GM12874 (cell line): ENCODE data around the gene MEIS2.

Experiments
- TF ChIP-seq, protein P1 (sequence below): IDR thresholded peaks from 2 replicates; pipeline ENCODE4 v1.5.1; 2011; ENCODE audit warnings: low read depth, mild to moderate bottlenecking, control low read depth, low read length, moderate library complexity; ENCODE audit not compliant: insufficient read depth

The MEIS2 gene

DNA sequence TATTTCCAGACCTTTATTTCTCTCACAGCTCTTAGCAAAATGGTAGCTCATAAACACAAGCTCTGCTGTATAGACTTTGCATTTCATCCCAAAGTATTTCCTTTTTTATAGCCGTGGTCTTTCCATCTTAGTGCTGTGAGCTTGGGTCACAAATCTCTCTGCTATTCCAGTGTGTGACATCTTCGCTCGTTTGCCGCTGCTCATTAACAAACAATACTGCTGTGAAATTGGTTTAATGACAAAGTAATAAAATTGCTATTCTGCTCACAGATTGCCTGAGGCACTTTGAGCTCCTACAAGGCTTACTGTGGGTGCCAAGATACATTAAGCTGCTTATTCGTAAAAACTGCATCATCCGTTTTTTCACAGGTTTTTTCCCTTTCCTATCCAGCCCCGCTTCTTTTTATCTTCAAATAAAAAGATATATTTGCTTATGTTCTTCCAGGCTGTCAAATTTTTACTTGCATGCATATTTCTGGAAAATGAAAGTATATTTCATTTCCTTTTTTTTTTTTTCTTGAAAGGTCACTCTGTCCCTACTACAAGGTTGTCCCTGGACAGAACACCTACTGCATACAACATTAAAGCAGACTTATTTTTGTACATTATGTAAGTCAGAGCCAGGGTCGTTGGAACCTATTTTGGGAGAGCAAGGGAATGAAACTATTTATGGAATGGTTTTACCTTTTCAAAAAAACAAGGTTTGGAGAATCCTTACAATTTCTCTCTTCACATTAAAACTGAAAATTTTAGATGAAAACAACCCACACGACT, 174.5 kb downstream of the MEIS2 start:
- TF ChIP-seq, protein P1, sequence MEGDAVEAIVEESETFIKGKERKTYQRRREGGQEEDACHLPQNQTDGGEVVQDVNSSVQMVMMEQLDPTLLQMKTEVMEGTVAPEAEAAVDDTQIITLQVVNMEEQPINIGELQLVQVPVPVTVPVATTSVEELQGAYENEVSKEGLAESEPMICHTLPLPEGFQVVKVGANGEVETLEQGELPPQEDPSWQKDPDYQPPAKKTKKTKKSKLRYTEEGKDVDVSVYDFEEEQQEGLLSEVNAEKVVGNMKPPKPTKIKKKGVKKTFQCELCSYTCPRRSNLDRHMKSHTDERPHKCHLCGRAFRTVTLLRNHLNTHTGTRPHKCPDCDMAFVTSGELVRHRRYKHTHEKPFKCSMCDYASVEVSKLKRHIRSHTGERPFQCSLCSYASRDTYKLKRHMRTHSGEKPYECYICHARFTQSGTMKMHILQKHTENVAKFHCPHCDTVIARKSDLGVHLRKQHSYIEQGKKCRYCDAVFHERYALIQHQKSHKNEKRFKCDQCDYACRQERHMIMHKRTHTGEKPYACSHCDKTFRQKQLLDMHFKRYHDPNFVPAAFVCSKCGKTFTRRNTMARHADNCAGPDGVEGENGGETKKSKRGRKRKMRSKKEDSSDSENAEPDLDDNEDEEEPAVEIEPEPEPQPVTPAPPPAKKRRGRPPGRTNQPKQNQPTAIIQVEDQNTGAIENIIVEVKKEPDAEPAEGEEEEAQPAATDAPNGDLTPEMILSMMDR, result no peak

DNA sequence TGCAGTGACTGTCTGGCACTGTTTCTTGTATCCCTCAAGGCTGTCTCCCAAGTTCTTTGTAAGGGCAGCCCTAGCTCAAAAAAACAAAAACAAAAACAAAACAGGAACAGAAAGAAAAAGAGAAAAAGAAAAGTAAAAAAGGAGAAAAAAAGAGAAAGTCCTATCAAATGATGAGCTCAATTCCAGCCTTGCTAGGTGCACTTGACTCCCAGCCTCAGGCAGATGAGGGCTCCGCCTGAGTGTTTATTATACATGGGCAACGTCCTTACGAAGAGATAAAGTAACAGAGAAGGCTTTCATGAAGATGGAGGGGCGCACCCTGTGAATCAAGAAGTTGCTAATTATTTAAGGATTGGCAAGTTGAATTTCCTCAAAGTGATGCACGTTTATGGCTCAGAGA, 175.3 kb downstream of the MEIS2 start:
- TF ChIP-seq, protein P1, result no peak

DNA sequence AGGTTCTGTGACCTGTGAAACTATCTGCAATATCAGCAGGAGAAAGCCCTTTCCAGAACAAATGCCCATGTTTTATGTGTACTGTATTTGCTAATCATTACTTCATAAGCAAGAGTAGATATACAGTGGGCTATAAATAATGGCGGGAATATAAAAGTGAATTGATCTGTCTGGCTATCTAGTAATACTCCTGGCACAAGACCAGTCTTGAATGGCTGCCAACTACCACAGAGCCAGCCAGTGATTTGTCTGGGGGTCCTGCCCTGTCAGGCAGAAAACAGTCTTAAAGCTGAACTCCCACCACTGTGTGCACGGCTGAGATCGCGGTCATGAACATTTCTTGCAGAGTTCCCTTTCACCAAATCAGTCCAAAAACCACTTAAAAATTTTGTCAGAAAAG, 176.3 kb downstream of the MEIS2 start:
- TF ChIP-seq, protein P1, result no peak

DNA sequence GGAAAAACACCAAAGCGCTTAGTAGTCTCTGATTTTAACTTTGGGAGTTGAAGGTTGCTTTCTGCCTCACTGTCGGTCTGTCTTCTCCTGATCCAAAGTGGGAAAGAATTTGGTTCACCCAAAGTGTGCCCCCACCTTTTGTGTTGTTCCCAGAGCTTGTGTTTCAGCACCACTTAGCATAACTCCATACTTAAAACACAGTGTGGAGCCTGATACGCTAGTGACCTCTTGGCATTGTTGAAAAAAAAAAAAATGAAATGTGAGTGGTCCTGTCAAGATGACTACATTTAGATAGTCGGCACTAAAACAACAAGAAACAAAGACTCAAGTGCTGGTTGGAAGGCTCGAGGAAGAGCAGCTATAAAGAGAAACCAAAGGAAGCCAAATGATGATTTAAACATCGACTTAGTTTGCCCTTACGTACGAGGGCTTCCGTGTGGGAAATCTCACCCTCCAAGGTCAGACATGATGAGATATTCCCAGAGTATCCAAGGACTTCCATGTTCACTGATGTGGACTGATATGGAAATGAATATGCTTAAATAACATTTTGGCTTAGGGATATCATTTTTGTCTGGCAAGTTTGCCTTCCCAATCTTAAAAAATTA, 178.8 kb downstream of the MEIS2 start:
- TF ChIP-seq, protein P1, result no peak

DNA sequence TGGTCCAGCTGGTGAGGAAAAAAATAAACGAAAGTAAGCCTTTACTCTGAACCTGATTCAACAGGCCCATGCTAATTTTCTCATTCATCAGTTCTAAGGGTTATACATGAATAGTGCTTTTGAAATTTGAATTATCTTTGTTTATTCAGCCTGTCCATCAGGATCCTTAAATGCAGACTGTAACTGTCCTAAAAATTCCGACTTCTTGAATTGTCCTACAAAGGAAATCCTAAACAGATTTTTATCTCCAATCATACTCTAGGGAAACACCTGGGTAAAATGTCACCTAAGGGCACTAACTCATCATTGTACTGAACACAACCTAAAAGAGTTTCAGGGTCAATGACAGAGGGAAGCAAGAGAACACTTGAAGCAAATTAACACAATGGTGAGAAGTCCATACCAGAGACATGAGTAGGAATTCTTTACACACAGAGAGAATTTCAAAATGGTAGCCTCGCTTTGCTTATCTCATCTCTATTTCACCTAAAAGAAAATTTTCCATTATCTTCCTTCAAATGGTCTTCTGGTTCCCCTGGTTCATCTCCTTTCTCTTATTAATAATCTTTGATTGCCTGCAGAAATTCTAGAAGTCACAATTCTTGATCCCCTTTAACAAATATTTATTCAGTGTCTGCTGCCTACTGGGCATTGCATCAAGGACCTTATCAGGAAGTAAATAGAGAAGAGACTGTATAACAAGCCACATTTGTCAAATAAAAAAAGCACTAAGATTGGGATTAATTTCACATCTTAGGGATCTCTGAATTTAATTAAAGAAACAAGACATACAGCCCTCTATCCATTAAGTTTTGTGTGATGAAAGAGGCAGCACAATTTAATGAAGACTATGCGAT, 182.7 kb downstream of the MEIS2 start:
- TF ChIP-seq, protein P1, result no peak

DNA sequence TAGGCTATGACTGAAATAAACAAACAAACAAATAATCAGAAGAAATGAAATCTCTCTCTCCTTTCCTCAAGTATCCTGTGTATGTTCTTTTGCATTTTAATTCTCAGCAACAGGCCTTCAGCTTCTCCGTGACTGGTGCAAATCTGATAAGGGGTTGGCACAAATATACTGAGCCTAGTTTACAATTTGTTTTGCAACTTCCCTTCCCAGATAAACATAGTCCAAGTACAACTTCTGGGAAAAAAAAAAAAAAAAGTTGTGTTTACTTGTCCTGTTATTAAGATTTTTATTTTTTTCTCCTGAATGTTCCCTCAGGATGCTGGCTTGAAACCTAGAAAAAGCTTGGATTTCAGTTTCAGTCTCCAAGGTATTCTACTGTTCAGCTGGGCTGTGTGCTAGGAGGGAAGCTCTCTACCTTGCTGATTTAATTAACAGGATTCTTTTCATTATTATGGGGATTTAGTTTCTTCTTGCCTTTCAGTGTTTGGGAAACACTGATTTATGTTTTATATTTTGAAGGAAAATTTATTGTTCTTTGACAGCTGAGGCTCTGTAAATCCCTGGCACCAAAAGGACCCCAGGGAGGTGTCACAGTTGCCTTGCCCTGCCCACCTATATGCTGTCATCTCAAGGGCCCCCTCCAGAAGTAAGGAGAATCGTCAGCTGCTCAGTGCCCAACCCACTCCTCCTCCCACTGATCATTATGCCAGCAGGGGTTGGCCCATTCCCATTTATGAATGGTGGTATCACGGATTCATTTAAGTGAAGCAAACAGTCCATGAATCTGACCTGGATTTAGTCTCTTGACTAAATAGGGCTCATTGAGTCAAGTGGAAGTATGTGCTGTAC, 185.2 kb downstream of the MEIS2 start:
- TF ChIP-seq, protein P1, result no peak

DNA sequence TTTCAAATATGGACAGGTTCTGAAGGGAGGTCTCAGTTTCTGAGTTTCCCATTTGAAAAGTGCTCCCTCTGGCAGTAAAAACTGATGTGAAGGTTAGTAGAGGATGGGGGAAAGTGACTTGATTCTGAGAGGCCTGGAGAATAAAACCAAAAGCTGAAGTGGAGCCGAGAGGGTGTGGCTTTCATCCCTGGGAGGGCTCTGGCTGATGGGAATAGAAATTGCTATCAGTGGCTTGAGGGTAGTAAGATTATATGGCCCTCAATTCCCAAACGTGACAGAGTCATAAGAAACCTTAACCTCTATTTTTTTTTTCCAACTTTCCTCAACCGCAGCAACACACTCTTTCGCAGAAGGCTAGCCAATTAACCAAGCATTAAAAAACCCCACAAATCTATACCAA, 185.9 kb downstream of the MEIS2 start:
- TF ChIP-seq, protein P1, result no peak
